ENCODE results near the gene MAP3K2. TPM values are rescaled to one million over a fixed set of nuclear protein-coding genes. Genes with fewer than 3 reads are reported as not detected.
A peak's percentile ranks its signal among the peaks of the same experiment; 100 is the strongest.

Gene MAP3K2
- total RNA-seq, 1 donor from 2014 or later: 22.2 TPM

DNA sequence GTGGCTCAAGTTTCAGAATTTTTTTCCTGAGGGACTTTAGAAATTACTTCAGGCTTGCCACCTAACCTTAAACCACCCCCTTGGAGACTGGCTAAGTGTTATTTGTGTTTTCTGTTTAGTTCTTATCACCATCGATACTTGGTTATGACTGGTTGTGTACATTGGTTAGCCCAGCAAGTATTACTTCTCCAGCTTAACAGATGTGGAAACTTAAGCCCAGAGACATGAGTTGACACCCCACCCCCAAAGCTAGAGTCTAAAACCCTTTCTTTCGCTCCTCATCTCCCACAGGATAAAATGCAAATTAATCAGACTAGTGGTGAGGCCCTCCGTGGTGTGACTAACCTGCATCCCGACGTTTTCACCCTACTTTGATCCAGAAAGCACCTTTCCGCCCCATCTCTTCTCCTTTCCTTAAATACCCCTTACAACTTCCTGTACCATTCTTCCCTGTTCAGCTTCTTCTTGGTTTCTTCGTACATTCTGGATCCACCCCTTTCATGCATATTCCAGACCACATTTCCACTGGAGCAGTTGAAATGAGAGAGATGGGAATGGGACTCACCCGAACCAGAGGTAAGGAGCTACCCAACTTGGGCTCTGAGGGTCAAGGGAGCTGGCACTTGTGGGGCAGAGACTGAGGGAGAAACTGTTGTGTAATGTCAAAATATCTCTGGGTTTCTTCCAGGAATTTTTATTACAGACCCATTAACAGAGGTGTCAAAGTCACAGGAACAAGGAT lies 819 bp upstream of the MAP3K2 start:
- intact Hi-C loops (cut with micrococcal nuclease): no loop called here
- Histone ChIP-seq H3K36me3 (no peaks in the 10 kb centered on the region), H3K27me3 (ENCODE audit: low read depth) (no peaks in the 10 kb centered on the region), H3K4me1 (peaks cover 46% of the 10 kb centered on the region), H3K9me3 (replicated peaks) (no peaks in the 10 kb centered on the region), H3K27ac (replicated peaks) (peak overlapping the region; percentile 100), H3K4me3 (peak overlapping the region; percentile 98)
- DNase-seq: no peak
- TF ChIP-seq, protein P1, sequence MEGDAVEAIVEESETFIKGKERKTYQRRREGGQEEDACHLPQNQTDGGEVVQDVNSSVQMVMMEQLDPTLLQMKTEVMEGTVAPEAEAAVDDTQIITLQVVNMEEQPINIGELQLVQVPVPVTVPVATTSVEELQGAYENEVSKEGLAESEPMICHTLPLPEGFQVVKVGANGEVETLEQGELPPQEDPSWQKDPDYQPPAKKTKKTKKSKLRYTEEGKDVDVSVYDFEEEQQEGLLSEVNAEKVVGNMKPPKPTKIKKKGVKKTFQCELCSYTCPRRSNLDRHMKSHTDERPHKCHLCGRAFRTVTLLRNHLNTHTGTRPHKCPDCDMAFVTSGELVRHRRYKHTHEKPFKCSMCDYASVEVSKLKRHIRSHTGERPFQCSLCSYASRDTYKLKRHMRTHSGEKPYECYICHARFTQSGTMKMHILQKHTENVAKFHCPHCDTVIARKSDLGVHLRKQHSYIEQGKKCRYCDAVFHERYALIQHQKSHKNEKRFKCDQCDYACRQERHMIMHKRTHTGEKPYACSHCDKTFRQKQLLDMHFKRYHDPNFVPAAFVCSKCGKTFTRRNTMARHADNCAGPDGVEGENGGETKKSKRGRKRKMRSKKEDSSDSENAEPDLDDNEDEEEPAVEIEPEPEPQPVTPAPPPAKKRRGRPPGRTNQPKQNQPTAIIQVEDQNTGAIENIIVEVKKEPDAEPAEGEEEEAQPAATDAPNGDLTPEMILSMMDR (IDR thresholded peaks at IDR 0.05; ENCODE audit: borderline replicate concordance): no peak

DNA sequence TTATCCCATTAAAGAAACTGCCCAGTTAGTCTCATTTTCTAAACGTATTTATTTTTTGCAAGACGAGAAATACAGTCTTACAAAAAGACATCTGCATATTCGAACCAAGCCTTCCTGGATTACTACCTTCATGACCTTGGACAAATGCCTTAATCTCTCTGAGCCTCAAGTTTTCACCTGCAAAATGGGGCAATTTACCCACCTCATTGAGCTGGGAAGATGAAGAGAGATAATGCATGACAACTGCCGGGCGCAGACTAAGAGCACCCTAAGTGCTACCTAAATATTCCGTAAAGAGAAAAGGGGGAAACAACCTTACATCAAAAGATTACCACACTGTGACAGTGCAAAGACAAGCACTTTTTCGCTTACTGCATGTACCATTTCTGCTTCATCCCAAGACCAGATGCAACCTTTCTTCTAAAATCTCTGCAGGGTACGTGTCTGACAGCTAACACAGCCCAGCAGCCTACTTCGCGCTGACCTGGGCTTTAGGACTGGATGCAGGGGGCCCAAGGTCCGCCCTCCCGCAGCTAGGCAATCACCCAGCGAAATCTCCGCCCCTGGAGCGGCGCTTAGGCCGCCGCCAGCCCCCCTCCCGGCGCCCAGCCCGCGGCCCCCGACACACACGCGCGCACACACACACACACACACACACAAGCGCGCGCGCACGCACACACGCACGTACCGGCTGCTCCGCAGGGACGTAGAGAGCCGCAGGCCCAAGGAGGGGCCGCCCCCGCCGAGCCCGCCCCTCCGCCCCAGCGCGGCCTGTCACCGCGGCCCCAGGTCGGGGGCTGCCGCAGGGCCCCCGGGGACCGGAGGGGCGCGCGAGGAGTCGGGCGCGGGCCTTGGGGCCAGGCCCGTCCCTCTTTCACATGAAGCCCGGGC lies 766 bp downstream of the MAP3K2 start:
- Histone ChIP-seq H3K4me3 (peak overlapping the region; percentile 98), H3K27ac (replicated peaks) (peak overlapping the region; percentile 100), H3K9me3 (replicated peaks) (no peaks in the 10 kb centered on the region), H3K36me3 (no peaks in the 10 kb centered on the region), H3K27me3 (ENCODE audit: low read depth) (no peaks in the 10 kb centered on the region), H3K4me1 (peaks cover 62% of the 10 kb centered on the region)
- intact Hi-C loops (cut with micrococcal nuclease): no loop called here
- peak; percentile 85 for DNase-seq
- TF ChIP-seq, protein P1 (IDR thresholded peaks at IDR 0.05; ENCODE audit: borderline replicate concordance): no peak

DNA sequence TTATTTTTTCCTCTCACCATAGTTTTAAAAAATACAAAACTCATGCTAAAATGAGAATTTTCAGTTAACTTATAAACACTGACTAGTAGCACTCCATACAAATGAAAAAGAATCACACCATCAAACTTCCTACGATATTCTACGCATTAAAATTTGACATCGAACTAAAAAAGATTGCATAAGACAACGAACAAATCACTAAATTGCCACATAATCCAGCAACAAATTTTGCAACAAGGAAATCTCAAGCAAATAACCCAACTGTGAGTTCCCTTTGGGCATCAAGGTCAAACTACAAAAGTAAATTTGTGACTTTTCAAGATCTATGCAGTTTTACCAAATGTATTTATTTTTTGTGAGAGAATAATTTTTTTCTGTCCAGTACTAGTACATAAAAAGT lies 1.5 kb downstream of the MAP3K2 start:
- no peaks in the 10 kb centered on the region for H3K36me3 ChIP-seq
- peak overlapping the region; percentile 98 for H3K4me3 ChIP-seq
- H3K27ac ChIP-seq (replicated peaks): peak overlapping the region; percentile 100
- TF ChIP-seq, protein P1 (IDR thresholded peaks at IDR 0.05; ENCODE audit: borderline replicate concordance): no peak
- H3K9me3 ChIP-seq (replicated peaks): no peaks in the 10 kb centered on the region
- intact Hi-C loops (cut with micrococcal nuclease): no loop called here
- H3K4me1 ChIP-seq: peaks cover 70% of the 10 kb centered on the region
- no peaks in the 10 kb centered on the region for H3K27me3 ChIP-seq (ENCODE audit: low read depth)
- DNase-seq: no peak

DNA sequence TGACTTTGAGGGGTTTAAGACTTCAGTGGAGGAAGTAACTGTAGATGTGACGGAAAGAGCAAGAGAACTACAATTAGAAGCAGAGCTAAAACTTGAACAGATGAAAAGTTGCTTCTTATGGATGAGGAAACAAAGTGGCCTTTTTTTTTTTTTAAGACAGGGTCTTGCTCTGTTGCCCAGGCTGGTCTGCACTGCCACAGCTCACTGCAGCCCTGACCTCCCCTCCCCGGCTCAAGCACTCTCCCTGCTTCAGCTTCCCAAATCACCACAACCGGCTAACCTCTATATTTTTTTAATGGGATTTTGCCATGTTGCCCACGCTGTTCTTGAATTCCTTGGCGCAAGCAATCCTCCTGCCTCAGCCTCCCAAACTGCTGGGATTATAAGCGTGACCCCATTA lies 3.2 kb downstream of the MAP3K2 start:
- H3K4me1 ChIP-seq: peaks cover 87% of the 10 kb centered on the region
- H3K27me3 ChIP-seq (ENCODE audit: low read depth): no peaks in the 10 kb centered on the region
- H3K4me3 ChIP-seq: no peak overlapping the region
- intact Hi-C loops (cut with micrococcal nuclease): no loop called here
- TF ChIP-seq, protein P1 (IDR thresholded peaks at IDR 0.05; ENCODE audit: borderline replicate concordance): no peak
- H3K27ac ChIP-seq (replicated peaks): peak overlapping the region; percentile 9
- no peaks in the 10 kb centered on the region for H3K36me3 ChIP-seq
- no peaks in the 10 kb centered on the region for H3K9me3 ChIP-seq (replicated peaks)
- no peak for DNase-seq

DNA sequence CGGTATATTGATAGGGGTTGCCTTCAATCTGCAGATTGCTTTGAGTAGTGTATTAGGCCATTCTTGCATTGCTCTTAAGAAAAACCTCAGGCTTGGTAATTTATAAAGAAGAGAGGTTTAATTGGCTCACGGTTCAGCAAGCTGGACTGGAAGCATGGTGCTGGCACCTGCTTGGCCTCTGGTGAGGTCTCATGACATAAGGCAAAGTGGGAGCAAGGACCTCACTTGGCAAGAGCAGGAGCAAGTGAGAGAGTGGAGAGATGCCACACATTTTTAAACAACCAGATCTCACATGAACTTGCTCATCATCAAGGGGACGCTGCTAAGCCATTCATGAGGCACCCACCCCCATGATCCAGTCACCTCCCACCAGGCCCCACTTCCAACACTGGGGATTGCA lies 4.9 kb downstream of the MAP3K2 start:
- Histone ChIP-seq H3K27ac (replicated peaks) (peak overlapping the region; percentile 49), H3K4me1 (peaks cover 93% of the 10 kb centered on the region), H3K9me3 (replicated peaks) (no peaks in the 10 kb centered on the region), H3K36me3 (no peaks in the 10 kb centered on the region), H3K4me3 (no peak overlapping the region), H3K27me3 (ENCODE audit: low read depth) (no peaks in the 10 kb centered on the region)
- TF ChIP-seq, protein P1 (IDR thresholded peaks at IDR 0.05; ENCODE audit: borderline replicate concordance): no peak
- intact Hi-C loops (cut with micrococcal nuclease): no loop called here
- DNase-seq: no peak
